ENCODE data around the gene JAML. TPM values are rescaled to one million over a fixed set of nuclear protein-coding genes. Genes with fewer than 3 reads are reported as not detected.

JAML gene
- total and polyA plus RNA-seq, 2 of the 13 experiments (the other 11 are each of a cell fraction or from before 2014, with no cell fraction given): 2.0 to 3.3 TPM

DNA sequence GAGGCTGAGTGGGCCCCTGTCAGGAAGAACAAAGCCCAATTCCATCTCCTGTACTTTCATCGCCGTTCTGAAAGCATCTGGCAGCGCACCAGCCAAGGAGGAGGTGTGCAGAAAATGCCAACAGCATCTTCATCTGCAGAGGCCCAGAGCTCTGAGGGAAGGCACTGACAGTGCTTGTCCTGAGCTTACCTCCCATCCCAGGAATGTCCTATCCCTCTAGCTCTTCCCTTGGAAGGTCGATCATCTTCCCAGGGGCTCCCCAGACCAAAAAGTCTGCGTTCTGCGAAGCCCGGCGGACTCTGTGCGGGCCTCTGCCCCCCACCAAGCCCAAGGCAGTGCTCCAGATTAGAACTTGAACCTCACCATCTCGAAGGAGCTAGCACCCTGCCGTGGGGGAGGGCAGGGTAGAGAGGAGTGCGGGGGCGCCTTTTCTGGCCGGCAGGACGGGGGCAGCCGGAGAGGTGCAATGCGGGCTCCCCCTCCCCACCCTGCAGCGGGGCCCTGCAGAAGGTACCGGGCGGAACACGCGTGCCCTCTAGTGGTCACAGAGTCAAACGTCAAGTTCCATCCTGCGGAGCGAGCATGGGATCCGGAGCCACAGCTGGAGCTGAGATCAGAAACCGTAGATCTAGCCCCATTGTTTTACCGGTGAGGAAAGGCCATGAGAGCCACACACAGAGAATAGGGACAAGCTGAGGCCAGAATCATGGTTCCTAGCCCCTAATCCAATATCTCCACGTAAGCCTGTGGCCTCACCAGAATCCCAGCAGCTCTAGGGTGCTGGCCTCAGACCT lies 53.3 kb downstream of the JAML start (continued):
- TF ChIP-seq ZNF414 (CRISPR knock-in tag; IDR thresholded peaks at IDR 0.05) (no peak), ZSCAN9 (CRISPR knock-in tag; IDR thresholded peaks at IDR 0.05; ENCODE audit: borderline replicate concordance) (no peak), ZNF232 (CRISPR knock-in tag; IDR thresholded peaks at IDR 0.05; ENCODE audit: borderline replicate concordance) (no peak), EZH2 (conservative IDR thresholded peaks at IDR 0.05; ENCODE audit: low read depth, low read length) (no peak), TBX3 (IDR thresholded peaks at IDR 0.05; ENCODE audit: borderline replicate concordance) (no peak), RXRA (CRISPR knock-in tag; IDR thresholded peaks at IDR 0.05) (no peak), YEATS4 (CRISPR knock-in tag; IDR thresholded peaks at IDR 0.05; ENCODE audit: borderline replicate concordance) (no peak), HIC2 (CRISPR knock-in tag; IDR thresholded peaks at IDR 0.05; ENCODE audit: low read depth) (no peak), ZNF12 (CRISPR knock-in tag; IDR thresholded peaks at IDR 0.05) (no peak), ZFAT (CRISPR knock-in tag; conservative IDR thresholded peaks at IDR 0.05) (no peak), MTF1 (CRISPR knock-in tag; IDR thresholded peaks at IDR 0.05) (no peak), KDM2A (CRISPR knock-in tag; IDR thresholded peaks at IDR 0.05; ENCODE audit: borderline replicate concordance, low read depth) (peak; percentile 79; the same call in 1 of the 2 replicates), ZNF335 (CRISPR knock-in tag; IDR thresholded peaks at IDR 0.05) (no peak), KDM6A (CRISPR knock-in tag; IDR thresholded peaks at IDR 0.05; ENCODE audit: low read depth) (no peak), ZBTB42 (CRISPR knock-in tag; IDR thresholded peaks at IDR 0.05) (no peak), FOXK2 (IDR thresholded peaks at IDR 0.05) (no peak), ZNF713 (CRISPR knock-in tag; IDR thresholded peaks at IDR 0.05) (no peak)
- TF ChIP-seq, protein P1, sequence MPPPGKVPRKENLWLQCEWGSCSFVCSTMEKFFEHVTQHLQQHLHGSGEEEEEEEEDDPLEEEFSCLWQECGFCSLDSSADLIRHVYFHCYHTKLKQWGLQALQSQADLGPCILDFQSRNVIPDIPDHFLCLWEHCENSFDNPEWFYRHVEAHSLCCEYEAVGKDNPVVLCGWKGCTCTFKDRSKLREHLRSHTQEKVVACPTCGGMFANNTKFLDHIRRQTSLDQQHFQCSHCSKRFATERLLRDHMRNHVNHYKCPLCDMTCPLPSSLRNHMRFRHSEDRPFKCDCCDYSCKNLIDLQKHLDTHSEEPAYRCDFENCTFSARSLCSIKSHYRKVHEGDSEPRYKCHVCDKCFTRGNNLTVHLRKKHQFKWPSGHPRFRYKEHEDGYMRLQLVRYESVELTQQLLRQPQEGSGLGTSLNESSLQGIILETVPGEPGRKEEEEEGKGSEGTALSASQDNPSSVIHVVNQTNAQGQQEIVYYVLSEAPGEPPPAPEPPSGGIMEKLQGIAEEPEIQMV (CRISPR knock-in tag; IDR thresholded peaks at IDR 0.05; ENCODE audit: low read depth): no peak
- TF ChIP-seq, protein P2, sequence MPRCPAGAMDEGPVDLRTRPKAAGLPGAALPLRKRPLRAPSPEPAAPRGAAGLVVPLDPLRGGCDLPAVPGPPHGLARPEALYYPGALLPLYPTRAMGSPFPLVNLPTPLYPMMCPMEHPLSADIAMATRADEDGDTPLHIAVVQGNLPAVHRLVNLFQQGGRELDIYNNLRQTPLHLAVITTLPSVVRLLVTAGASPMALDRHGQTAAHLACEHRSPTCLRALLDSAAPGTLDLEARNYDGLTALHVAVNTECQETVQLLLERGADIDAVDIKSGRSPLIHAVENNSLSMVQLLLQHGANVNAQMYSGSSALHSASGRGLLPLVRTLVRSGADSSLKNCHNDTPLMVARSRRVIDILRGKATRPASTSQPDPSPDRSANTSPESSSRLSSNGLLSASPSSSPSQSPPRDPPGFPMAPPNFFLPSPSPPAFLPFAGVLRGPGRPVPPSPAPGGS (CRISPR knock-in tag; IDR thresholded peaks at IDR 0.05): no peak
- TF ChIP-seq, protein P3, sequence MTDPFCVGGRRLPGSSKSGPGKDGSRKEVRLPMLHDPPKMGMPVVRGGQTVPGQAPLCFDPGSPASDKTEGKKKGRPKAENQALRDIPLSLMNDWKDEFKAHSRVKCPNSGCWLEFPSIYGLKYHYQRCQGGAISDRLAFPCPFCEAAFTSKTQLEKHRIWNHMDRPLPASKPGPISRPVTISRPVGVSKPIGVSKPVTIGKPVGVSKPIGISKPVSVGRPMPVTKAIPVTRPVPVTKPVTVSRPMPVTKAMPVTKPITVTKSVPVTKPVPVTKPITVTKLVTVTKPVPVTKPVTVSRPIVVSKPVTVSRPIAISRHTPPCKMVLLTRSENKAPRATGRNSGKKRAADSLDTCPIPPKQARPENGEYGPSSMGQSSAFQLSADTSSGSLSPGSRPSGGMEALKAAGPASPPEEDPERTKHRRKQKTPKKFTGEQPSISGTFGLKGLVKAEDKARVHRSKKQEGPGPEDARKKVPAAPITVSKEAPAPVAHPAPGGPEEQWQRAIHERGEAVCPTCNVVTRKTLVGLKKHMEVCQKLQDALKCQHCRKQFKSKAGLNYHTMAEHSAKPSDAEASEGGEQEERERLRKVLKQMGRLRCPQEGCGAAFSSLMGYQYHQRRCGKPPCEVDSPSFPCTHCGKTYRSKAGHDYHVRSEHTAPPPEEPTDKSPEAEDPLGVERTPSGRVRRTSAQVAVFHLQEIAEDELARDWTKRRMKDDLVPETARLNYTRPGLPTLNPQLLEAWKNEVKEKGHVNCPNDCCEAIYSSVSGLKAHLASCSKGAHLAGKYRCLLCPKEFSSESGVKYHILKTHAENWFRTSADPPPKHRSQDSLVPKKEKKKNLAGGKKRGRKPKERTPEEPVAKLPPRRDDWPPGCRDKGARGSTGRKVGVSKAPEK (CRISPR knock-in tag; IDR thresholded peaks at IDR 0.05; ENCODE audit: borderline replicate concordance): no peak
